Urinary bladder (tissue), 4 donors: ENCODE data around the gene MBOAT2. TPM values are rescaled to one million over a fixed set of nuclear protein-coding genes. Genes with fewer than 3 reads are reported as not detected.
A peak's percentile ranks its signal among the peaks of the same experiment; 100 is the strongest.

Source experiments
- DNase-seq: peaks from one replicate; pipeline ENCODE4 v3.0.0-alpha.2; 2015; ENCODE audit errors: extremely low spot score
- H3K27ac ChIP-seq: one replicate; pipeline ENCODE4 v1.5.1; 2013; ENCODE audit warnings: low read depth, mild to moderate bottlenecking, moderate library complexity
- H3K36me3 ChIP-seq: one replicate; pipeline ENCODE4 v1.6.1; 2013; ENCODE audit warnings: mild to moderate bottlenecking, moderate library complexity; ENCODE audit not compliant: insufficient read depth
- H3K4me1 ChIP-seq: one replicate; pipeline ENCODE4 v1.6.1; 2013; ENCODE audit warnings: mild to moderate bottlenecking, moderate library complexity; ENCODE audit not compliant: insufficient read depth
- H3K4me3 ChIP-seq: one replicate; pipeline ENCODE4 v1.5.1; 2013; ENCODE audit warnings: low read depth, low read length
- WGBS: extraction: QIAGEN DNeasy Blood & Tissue Kit; methylation state at CpG from one replicate; pipeline ENCODE4 v1.1.7; 2013; 5-methylcytosine and 5-hydroxymethylcytosine counted together
- polyA plus RNA-seq: library from polyadenylated mRNA; stranded (reverse); fragments of 200-250 nt; gene quantifications from one replicate; pipeline ENCODE4 v1.2.3, GENCODE V29; 2013
- total RNA-seq: library from RNA; depleted of rRNA; stranded (reverse); fragments of >200 nt; gene quantifications from one replicate; pipeline ENCODE4 v1.2.3, GENCODE V29; 2014
- donor health status: healthy with polysubstance abuse.
- donor health status: healthy.

The MBOAT2 gene
- total and polyA plus RNA-seq, 2 donors: 9.4 to 58.4 TPM

DNA sequence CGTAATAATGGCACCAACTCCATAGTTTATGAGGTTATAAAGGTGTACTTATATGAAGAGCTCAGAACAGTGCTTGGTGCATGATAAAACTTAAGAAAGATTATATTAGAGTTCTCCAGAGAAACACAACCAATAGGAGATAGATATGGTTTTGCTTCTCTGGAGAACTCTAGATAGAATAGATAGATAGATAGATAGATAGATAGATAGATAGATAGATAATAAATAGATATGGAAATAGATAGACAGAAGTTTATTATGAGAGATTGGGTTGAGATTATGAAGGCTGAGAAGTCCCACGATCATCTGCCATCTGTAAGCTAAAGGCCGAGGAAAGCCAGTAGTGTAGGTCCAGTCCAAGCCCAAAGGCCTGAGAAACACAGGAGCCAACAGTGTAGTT, 2.9 kb upstream of the MBOAT2 start:
- no peak for DNase-seq
- Histone ChIP-seq H3K36me3 (no peaks in the 10 kb centered on the region), H3K4me3 (no peak overlapping the region), H3K4me1 (no peaks in the 10 kb centered on the region), H3K27ac (no peak overlapping the region)
- WGBS: 97% methylated on average over 3 of the region's 3 CpGs

DNA sequence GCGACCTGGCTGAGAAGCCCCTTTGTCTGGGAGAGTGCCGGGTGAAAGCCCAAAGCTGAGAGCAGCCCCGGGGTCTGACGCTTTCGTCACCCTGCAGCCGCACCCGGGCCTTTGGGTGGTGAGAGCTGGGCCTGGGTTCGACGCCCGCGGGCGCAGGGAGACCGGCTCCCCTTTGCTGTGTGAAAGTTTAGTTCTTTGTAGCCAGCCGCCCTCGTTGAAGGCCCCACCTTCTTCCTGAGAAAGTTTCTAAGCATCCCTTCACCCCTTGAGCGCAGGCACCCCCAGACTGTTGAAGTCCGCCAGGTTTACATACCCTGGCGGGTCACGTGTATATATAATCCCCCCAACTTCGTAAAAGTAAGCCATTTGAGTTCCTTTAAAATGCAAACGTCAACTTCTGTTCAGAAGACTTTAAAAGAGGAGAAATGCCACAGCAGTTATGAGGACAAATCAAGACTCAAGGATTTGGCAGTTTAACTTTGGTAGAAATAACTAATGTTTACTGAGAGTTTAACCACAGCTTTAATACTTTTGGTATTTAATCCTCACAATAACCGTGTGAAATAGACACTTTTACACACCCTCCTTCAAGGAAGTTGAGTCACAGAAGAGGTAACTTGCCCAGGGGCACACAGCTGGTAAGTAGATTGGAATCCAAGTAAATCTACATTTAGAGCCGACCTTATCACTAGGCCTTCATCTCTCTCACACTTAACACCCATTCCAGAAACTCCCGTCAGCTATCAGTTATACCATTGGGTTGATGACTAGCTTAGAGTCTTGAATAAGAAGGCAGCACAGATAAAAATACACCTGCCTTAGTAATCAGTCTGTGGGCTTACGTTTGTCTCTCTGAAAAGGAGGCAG, 1.1 kb upstream of the MBOAT2 start:
- peak overlapping the region; percentile 95 for H3K27ac ChIP-seq
- no peaks in the 10 kb centered on the region for H3K4me1 ChIP-seq
- peak overlapping the region; percentile 78 for H3K4me3 ChIP-seq
- WGBS: 16% methylated on average over 25 of the region's 25 CpGs
- no peaks in the 10 kb centered on the region for H3K36me3 ChIP-seq
- no peak for DNase-seq

DNA sequence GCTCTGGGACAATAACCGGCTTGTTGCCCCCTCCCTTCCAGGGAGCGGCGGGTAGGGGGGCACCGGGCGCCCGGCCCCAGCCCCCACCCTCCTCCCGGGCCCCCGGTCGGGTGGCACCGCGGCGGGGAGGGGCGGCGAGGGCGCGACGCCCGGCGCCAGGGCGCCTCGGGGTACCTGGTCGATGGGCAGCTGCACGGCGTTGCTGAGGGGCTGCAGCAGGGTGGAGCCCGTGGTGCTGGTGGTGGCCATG, 193 bp downstream of the MBOAT2 start:
- Histone ChIP-seq H3K4me3 (peak overlapping the region; percentile 78), H3K27ac (no peak overlapping the region), H3K4me1 (no peaks in the 10 kb centered on the region), H3K36me3 (no peaks in the 10 kb centered on the region)
- no peak for DNase-seq
- WGBS: 0% methylated on average over 25 of the region's 25 CpGs

DNA sequence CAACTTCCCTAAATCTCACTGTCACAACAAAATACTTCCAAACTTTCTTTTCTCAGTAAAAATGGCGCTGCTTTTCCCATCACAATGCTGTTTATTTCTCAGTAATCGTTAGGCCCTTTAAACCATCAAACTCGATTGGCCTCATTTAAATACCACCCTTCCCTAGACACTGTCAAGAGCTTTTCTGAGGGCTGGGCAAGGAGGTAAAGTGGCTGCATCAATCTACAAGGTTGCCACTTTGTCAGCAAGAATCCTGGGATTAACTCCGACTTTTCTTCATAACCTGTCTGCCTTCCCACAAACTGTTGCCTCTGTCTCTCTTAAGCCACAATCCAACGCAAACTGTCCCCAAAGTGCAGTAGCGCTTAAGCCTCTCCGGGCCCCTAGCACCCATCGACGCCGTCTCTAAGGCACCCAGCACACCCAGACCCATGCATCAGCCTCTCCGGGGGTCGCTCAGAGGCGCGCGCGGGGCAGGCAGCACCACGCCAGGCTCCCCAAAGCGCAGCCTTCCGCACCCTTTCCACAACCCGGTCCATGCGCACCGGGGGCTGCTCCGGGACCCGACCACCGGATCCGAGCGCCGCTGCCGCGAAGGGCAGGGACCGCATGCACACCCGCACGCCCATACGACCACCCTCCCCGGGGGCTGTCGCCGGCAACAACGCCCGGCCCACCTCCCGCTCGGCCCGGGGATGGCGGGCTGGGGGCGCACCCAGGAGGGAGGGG, 683 bp downstream of the MBOAT2 start:
- 3% methylated on average over 44 of the region's 44 CpGs for whole genome bisulfite sequencing
- Histone ChIP-seq H3K36me3 (no peaks in the 10 kb centered on the region), H3K27ac (no peak overlapping the region), H3K4me1 (no peaks in the 10 kb centered on the region), H3K4me3 (peak overlapping the region; percentile 78)
- no peak for DNase-seq

DNA sequence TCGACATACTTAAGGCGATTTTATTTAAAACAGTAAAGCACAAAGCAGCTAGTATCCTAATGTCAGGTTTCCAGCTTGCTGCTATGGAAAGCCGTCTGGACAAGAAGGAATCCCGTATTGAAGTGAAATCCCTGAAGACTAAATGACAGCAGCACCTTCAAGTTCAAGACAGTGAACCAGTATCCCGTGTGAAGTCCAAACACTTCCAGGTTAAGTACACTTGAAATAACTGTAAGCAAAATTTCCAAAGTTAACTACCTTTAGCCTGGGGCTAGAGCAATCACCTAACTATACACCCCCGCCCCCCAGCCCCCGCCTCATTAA, 1.2 kb downstream of the MBOAT2 start:
- Histone ChIP-seq H3K27ac (no peak overlapping the region), H3K36me3 (no peaks in the 10 kb centered on the region), H3K4me3 (peak overlapping the region; percentile 78), H3K4me1 (no peaks in the 10 kb centered on the region)
- WGBS: 66% methylated on average over 7 of the region's 7 CpGs
- DNase-seq: no peak

DNA sequence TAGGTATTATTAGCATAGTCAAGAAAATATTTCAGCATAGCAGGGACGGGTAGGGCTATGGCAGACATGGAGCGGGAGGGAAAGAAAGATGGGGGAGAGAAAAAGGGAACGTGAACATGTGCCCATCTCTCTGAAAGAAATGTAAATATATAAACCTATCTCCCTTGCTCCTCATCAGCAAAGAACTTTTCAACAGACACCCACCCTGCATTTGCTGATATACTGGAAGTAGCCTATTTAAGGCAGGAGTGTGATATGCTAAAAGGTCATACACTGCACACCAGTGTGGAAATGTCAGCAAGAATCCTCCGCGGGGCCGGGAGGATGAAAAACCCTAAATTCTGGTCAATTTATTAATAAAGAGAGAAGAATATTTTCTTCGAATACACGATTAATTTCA, 1.7 kb downstream of the MBOAT2 start:
- DNase-seq: no peak
- Histone ChIP-seq H3K27ac (no peak overlapping the region), H3K36me3 (no peaks in the 10 kb centered on the region), H3K4me3 (no peak overlapping the region), H3K4me1 (no peaks in the 10 kb centered on the region)
- WGBS: 93% methylated on average over 8 of the region's 8 CpGs

DNA sequence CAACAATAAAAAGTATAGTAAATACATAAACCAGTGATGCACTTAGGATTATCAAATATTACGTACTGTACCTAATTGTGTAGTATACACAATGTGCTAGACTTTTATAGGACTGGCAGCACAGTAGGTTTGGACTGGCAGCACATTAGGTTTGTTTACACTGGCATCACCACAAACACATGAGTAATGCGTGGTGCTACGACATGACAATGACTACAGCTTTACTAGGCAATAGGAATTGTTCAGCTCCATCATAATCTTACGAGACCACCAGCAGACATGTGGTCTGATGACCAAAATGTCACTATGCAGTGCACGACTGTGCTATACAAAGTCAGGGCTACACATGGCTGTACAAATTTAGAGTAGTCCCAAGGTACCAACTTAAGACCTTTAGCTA, 2.3 kb downstream of the MBOAT2 start:
- Histone ChIP-seq H3K4me3 (no peak overlapping the region), H3K36me3 (no peaks in the 10 kb centered on the region), H3K27ac (no peak overlapping the region), H3K4me1 (no peaks in the 10 kb centered on the region)
- WGBS: 81% methylated on average over 5 of the region's 5 CpGs
- DNase-seq: no peak

DNA sequence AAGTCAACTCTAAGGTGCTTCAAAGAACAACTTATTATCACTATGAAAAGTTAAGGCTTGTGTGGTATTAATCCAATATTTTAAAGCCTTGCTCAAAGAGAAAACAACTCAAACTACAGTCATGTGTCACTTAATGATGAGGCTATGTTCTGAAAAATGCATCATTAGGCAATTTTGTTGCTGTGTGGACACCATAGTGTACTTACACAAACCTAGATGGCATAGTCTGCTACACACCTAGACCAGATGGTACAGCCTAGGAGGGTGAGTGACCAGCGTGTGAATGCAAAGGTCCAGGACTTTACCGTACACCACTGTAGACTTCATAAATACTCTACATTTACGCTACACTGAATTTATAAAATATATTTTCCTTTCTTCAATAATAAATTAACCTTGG, 3.0 kb downstream of the MBOAT2 start:
- no peaks in the 10 kb centered on the region for H3K36me3 ChIP-seq
- no peak overlapping the region for H3K27ac ChIP-seq
- DNase-seq: no peak
- H3K4me1 ChIP-seq: no peaks in the 10 kb centered on the region
- H3K4me3 ChIP-seq: no peak overlapping the region
- 99% methylated on average over 3 of the region's 3 CpGs for WGBS

DNA sequence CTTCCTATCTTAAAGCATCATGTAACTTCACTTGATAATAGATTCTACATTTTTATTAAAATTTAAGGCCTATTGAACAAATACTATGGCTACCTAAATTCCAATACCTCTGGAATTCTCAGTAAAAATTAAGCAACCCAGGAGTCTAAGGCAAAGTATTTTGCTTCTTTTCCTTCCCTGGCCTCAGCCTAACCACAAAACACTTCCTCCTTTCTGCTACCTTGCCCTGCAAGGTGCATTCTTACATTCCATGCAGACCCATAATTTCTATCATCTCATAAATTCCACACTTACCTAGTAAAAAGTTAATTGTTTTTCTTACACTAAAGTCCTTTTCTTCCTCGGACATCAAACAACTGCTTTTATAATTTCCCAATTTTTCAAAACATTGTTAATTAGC, 3.7 kb downstream of the MBOAT2 start:
- WGBS: 87% methylated on average over 1 of the region's 1 CpG
- Histone ChIP-seq H3K36me3 (no peaks in the 10 kb centered on the region), H3K27ac (no peak overlapping the region), H3K4me3 (no peak overlapping the region), H3K4me1 (no peaks in the 10 kb centered on the region)
- no peak for DNase-seq

DNA sequence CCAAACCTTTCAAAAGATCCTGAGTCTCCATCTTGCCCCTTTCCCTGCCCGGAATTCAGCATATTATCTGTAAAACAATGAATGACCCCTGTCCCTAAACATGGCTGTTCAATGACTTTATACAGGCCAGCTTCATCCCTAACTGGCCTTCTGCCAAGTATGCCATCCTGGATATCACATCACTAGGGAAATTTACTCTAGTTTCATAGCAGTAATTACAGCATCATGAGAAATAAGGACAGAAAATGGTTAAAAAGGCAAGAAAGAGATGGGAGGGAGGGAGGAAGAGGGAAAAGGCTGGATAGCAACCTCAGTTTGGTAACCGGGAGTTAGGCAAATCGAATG, 4.4 kb downstream of the MBOAT2 start:
- DNase-seq: no peak
- no peaks in the 10 kb centered on the region for H3K36me3 ChIP-seq
- 86% methylated on average over 3 of the region's 3 CpGs for WGBS

DNA sequence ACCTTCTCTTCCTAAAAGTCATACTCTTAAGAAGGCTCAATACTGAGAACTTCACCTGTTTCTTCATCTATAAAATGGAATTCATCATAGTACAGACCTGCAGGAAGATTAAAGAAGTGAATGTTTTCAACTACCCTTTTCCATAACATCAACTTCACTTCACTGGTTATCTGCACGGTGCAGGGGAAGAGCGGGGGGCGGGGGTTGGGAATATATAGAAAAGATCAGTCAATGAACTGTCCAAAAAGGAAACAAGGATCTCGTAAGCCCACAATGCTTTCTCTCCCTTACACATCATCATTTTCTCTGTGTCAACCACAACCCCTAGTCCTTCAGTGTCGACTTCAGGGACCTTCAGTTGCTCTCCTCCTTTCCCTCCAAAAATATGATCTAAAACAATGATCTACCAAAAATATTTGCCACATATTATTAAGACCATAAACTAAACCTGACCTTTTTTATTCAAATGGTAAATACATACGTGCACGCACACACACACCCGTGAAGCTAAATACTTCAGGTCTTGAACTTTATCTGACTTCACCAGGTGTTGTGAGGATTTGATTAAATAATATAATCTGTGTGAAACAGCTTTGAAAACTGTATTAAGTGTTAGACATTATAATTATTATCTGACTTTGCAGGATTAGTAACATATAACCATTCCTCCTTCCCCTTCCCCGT, 4.9 kb downstream of the MBOAT2 start:
- H3K27ac ChIP-seq: no peak overlapping the region
- H3K4me1 ChIP-seq: no peaks in the 10 kb centered on the region
- no peaks in the 10 kb centered on the region for H3K36me3 ChIP-seq
- whole genome bisulfite sequencing: 86% methylated on average over 9 of the region's 9 CpGs
- no peak overlapping the region for H3K4me3 ChIP-seq
- no peak for DNase-seq

More for the DNA sequence above, 4.4 kb downstream of the MBOAT2 start:
- H3K4me3 ChIP-seq: no peak overlapping the region
- H3K27ac ChIP-seq: no peak overlapping the region
- H3K4me1 ChIP-seq: no peaks in the 10 kb centered on the region

DNA sequence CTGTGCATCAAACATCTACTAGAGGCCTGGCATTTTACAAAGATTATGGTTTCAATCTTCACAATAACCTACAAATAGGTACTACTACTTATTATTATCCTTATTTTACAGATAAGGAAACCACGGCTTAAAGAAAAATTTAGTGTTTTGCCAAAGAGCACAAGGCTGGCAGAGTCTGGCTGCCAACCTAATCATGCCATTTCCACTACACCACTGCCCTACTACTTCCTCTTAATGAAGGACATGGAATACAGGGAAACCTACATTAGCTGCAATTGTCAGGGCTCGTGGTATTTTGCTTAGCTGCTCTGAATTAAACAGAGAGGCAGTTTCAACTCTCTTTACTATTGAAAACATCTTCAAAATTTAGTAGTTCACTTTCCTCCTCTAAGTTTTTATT, 5.9 kb downstream of the MBOAT2 start:
- H3K27ac ChIP-seq: no peak overlapping the region
- H3K4me1 ChIP-seq: no peaks in the 10 kb centered on the region
- no peaks in the 10 kb centered on the region for H3K36me3 ChIP-seq
- no peak for DNase-seq
- 77% methylated on average over 2 of the region's 2 CpGs for WGBS
- no peak overlapping the region for H3K4me3 ChIP-seq

DNA sequence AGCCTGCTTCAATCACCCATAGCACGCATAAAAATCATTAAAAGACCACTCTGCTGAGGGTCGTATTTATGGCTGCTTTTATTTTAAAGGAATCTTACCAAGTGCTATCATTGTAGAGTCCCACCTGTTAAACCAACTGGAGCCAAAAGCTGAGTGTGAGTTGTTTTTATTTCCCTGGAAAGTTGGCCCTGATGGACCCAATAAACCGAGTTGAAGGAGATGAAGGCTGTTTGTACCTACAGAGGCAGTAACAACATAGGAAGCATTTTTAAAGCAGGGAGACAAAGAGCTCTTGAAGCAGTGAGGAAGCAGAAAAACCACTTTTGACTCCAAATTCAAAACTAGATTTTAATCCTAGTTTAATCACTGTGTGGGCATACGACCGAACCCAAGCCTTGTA, 6.4 kb downstream of the MBOAT2 start:
- H3K36me3 ChIP-seq: no peaks in the 10 kb centered on the region
- no peak overlapping the region for H3K4me3 ChIP-seq
- 84% methylated on average over 5 of the region's 5 CpGs for WGBS
- DNase-seq: no peak
- no peaks in the 10 kb centered on the region for H3K4me1 ChIP-seq
- no peak overlapping the region for H3K27ac ChIP-seq

DNA sequence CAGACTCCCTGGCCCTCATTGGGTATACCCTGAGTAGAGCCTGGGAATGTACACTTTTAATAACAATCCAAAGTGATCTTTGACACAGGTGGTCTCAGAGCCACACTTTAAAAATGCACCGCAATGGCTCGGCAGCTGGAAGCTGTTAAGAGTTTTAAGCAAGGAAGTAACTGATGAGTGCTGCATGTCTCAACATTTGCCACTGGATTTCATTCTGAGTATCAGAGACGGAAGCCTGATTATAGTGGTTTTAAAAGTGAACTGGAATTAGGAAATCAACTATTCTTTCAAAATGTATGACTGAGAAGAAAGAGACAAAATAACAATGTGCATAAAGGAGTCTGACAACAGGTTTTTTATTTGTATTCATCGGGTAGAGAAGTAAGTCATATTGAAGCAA, 7.5 kb downstream of the MBOAT2 start:
- no peak overlapping the region for H3K27ac ChIP-seq
- H3K4me1 ChIP-seq: no peaks in the 10 kb centered on the region
- H3K36me3 ChIP-seq: no peaks in the 10 kb centered on the region
- H3K4me3 ChIP-seq: no peak overlapping the region
- WGBS: 86% methylated on average over 4 of the region's 4 CpGs
- DNase-seq: no peak
